Activated CD4-positive, alpha-beta T cell treated with anti-CD3 and anti-CD28 coated beads for 36 hours (primary cell): ENCODE data around the gene INSL3. TPM values are rescaled to one million over a fixed set of nuclear protein-coding genes. Genes with fewer than 3 reads are reported as not detected.

ENCODE experiments used
- ATAC-seq: fragments of 200-7000 bp; cut with Tn5 transposase; one replicate; pipeline ENCODE4 v1.10.0; 2021; ENCODE audit warnings: mild to moderate bottlenecking, moderate library complexity
- CTCF ChIA-PET: fragments of 350-600 bp; sonication (Branson Sonifier 250); formaldehyde crosslinking; loops from one replicate; lab custom pipeline; 2021; ENCODE audit warnings: antibody characterized with exemption; lab: Charles Lee
- POLR2A ChIA-PET: fragments of 350-600 bp; sonication (Branson Sonifier 250); formaldehyde crosslinking; loops from one replicate; lab custom pipeline; 2021; ENCODE audit warnings: antibody characterized with exemption, inconsistent platforms; lab: Charles Lee
- DNase-seq: peaks from one replicate; pipeline ENCODE4 v3.0.0-alpha.2; 2020
- H3K27ac Mint-ChIP-seq: one replicate; pipeline ENCODE4 v1.8.0; 2021; ENCODE audit warnings: mixed read lengths
- H3K27me3 Mint-ChIP-seq: one replicate; pipeline ENCODE4 v1.8.0; 2021; ENCODE audit warnings: mixed read lengths
- H3K36me3 Mint-ChIP-seq: one replicate; pipeline ENCODE4 v1.8.0; 2021; ENCODE audit warnings: low read depth, mixed read lengths
- H3K4me1 Mint-ChIP-seq: one replicate; pipeline ENCODE4 v1.8.0; 2021; ENCODE audit warnings: mixed read lengths
- H3K4me3 Mint-ChIP-seq: one replicate; pipeline ENCODE4 v1.8.0; 2021; ENCODE audit warnings: mild to moderate bottlenecking, moderate library complexity, mixed read lengths
- H3K9me3 Mint-ChIP-seq: one replicate; pipeline ENCODE4 v1.8.0; 2021; ENCODE audit warnings: low read depth, mixed read lengths
- intact Hi-C, 2 experiments: fragments of 100-400 bp; cut with DNase I in 1 of 2; cut with micrococcal nuclease in 1 of 2; formaldehyde crosslinking; loops; one replicate each; pipeline versions ENCODE4 v1.14.2 to v1.15.1; 2022 to 2024; cut with DNase I, micrococcal nuclease
- total RNA-seq, 2 experiments: library from RNA; stranded (reverse); gene quantifications; one replicate each; pipeline ENCODE4 v1.2.3, GENCODE V29; 2021

Gene INSL3
- 1 to 10 TPM; 6.9 to 9.7 TPM for total RNA-seq

GRCh38 chr19:17821190-17821589, at the start of gene INSL3:
Gene INSL3 (minus strand): TSS chr19:17821519. CDS start chr19:17821506, 13 bp downstream.
- intact Hi-C loops, result no loop called here
- ATAC-seq (no peak), DNase-seq (no peak)
- POLR2A ChIA-PET, result no interaction called here
- Mint-ChIP-seq H3K9me3 (no peaks in the 10 kb centered on the region), H3K36me3 (peaks cover 4% of the 10 kb centered on the region), H3K27ac (no peak within 1 kb of the TSS), H3K27me3 (no peaks in the 10 kb centered on the region), H3K4me1 (no peaks in the 10 kb centered on the region), H3K4me3 (no peak within 1 kb of the TSS)
- CTCF ChIA-PET, result interaction anchor here (0.7 kb wide), 1 partner anchor 366 kb away, joined by 3 read pairs; no protein-coding TSS in a partner anchor

GRCh38 chr19:17869114-17869608, 47.8 kb upstream of the INSL3 start:
- ATAC-seq, result no peak
- no peak for DNase-seq
- peaks cover 11% of the 10 kb centered on the region for H3K36me3 Mint-ChIP-seq
- ChIA-PET POLR2A (no interaction called here), CTCF (interaction anchor here (0.9 kb wide), 1 partner anchor 64 kb away, joined by 6 read pairs; the partner anchor contains the start of gene CCDC124)
- peaks cover 21% of the 10 kb centered on the region for H3K4me1 Mint-ChIP-seq
- H3K27me3 Mint-ChIP-seq, result no peaks in the 10 kb centered on the region
- intact Hi-C loops, result no loop called here
- no peak overlapping the region for H3K27ac Mint-ChIP-seq
- no peak overlapping the region for H3K4me3 Mint-ChIP-seq
- H3K9me3 Mint-ChIP-seq, result no peaks in the 10 kb centered on the region

DNA sequence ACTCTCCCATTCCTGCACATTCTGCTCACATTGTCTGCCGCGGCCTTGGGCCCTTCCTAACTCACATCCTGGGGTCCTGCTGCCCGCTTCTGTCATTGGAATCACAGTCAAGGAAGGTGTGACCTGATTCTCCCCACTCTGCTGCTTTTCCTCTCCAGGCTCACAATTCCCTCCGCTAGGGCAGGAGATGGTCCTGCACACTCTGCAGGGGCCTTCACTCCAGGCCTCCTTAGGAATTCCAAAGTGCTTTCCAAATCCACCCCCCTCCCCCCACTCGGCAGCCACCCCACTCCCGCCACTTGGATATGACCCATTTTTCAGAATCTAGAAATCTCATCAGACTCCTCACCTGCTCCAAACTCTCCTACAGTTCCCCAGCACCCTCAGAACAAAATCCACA, 47.4 kb upstream of the INSL3 start:
- intact Hi-C loops, result no loop called here
- ChIA-PET POLR2A (no interaction called here), CTCF (interaction anchor here (0.7 kb wide), 1 partner anchor 128 kb away, joined by 3 read pairs; no protein-coding TSS in a partner anchor)
- DNase-seq (no peak), ATAC-seq (no peak)
- Mint-ChIP-seq H3K4me3 (no peak overlapping the region), H3K9me3 (no peaks in the 10 kb centered on the region), H3K27ac (no peak overlapping the region), H3K27me3 (no peaks in the 10 kb centered on the region), H3K36me3 (peaks cover 15% of the 10 kb centered on the region), H3K4me1 (peaks cover 18% of the 10 kb centered on the region)

DNA sequence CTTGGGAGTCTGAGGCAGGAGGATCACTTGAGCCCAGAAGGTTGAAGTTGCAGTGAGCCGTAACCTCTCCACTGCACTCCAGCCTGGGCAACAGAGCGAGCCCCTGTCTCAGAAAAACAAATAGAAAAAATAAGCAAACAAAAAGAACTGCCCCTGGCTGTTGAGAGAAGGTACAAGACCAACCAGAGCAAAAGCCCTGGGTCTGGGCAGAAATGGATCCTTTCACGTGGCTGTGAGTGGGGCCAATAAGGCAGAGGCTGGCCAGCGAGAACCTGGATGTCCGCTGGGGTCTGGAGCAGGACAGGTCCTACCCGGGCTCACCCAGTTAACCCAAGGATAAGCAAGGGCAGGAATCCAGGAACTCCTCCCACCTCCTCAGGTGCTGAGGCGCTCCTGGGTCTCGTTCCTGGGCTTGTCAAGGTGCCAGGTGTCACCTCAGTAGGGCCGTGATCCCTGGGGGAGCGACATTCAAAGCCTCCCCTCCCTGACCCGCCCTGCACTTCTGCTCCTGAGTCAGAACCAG, 45.7 kb upstream of the INSL3 start:
- no peak for ATAC-seq
- Mint-ChIP-seq H3K27ac (no peak overlapping the region), H3K4me3 (no peak overlapping the region), H3K36me3 (peaks cover 31% of the 10 kb centered on the region), H3K9me3 (no peaks in the 10 kb centered on the region), H3K4me1 (peaks cover 17% of the 10 kb centered on the region), H3K27me3 (no peaks in the 10 kb centered on the region)
- intact Hi-C loops, result no loop called here
- ChIA-PET POLR2A (no interaction called here), CTCF (interaction anchor here (0.6 to 3.1 kb wide), 2 partner anchors 66 to 127 kb away, joined by 3 to 13 read pairs; partner anchors contain the start of gene CCDC124)
- DNase-seq, result no peak

DNA sequence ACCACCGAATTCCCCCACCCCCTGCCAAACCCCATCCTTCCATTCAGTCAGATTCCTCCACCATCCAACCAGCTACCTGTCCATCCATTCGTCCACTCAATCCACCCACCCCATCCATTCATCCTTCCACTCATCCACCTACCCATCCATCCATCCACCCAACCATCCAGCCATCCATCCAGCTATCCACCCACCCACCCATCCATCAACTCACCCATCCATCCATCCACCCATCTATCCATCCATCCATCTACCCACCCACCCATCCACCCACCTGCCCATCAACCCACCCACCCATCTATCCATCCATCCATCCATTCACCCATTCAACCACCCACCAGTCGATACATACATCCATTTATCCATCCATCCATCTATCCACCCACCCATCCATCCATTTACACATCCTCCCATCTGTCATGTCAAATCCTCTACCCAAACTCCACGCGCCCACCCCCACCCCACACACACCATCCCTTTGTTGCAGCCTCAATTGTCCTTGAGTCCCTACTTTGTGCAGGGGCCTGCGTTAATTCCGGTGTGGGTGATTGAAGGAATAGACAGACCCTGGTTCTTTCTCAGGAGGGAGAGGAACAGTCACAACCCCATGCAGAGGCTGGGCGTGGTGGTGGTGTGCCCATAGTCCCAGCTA, 45.1 kb upstream of the INSL3 start:
- H3K9me3 Mint-ChIP-seq, result no peaks in the 10 kb centered on the region
- ChIA-PET CTCF (interaction anchor here (1.9 to 3.1 kb wide), 2 partner anchors 66 to 131 kb away, joined by 5 to 13 read pairs; partner anchors contain the start of gene CCDC124), POLR2A (interaction anchor here (1.5 to 2.5 kb wide), 2 partner anchors 19 to 66 kb away, joined by 7 to 8 read pairs; partner anchors contain the start of genes CCDC124 and JAK3)
- intact Hi-C loops, result no loop called here
- no peak for ATAC-seq
- no peaks in the 10 kb centered on the region for H3K27me3 Mint-ChIP-seq
- no peak for DNase-seq
- H3K4me1 Mint-ChIP-seq, result peaks cover 20% of the 10 kb centered on the region
- no peak overlapping the region for H3K4me3 Mint-ChIP-seq
- no peak overlapping the region for H3K27ac Mint-ChIP-seq
- peaks cover 37% of the 10 kb centered on the region for H3K36me3 Mint-ChIP-seq

GRCh38 chr19:17865364-17866311, 44.3 kb upstream of the INSL3 start:
- H3K27ac Mint-ChIP-seq, result peak overlapping the region; percentile 76
- H3K27me3 Mint-ChIP-seq, result no peaks in the 10 kb centered on the region
- no peak for DNase-seq
- intact Hi-C loops, result no loop called here
- H3K4me1 Mint-ChIP-seq, result peaks cover 24% of the 10 kb centered on the region
- no peak overlapping the region for H3K4me3 Mint-ChIP-seq
- no peaks in the 10 kb centered on the region for H3K9me3 Mint-ChIP-seq
- ATAC-seq, result peak; percentile 39
- ChIA-PET CTCF (interaction anchor here (0.6 to 3.1 kb wide), 4 partner anchors 14 to 132 kb away, joined by 3 to 13 read pairs (median 4); partner anchors contain the start of gene CCDC124), POLR2A (interaction anchor here (0.6 to 2.5 kb wide), 4 partner anchors 18 to 644 kb away, joined by 3 to 8 read pairs (median 5); partner anchors contain the start of genes CCDC124, FCHO1 and JAK3)
- H3K36me3 Mint-ChIP-seq, result peaks cover 45% of the 10 kb centered on the region

DNA sequence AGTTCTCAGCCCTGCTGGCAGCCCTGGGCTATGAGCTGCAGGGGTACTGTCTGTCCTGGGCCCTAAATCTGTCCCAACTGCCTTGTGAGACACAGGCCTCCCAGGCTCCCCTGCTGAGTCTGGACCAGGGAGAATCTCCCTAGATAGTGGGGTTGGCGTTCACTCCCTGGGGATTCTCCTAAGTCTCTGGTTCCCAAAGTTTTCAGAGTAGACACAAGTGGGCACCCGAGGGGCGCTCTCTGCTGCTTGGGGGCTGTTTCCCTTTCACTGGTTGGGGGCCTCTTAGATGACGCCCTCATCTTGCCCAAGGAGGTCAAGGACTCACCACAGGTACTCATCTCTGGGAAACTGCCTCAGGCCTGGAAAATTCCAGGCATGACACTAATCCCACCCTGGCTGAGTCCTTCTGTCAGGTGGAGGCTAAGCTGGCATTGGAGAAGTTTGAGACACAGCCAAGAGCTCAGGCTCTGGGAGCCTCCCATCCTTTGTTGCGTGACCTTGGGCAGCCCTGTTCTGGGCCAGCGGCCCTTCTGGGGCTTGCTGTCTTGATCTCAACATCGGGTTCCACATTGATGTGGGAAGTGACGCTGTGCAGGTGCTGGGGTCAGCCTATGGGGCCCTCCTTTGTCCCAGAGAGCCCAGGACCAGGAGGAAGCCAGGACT, 42.3 kb upstream of the INSL3 start:
- intact Hi-C loops, result no loop called here
- peaks cover 56% of the 10 kb centered on the region for H3K36me3 Mint-ChIP-seq
- H3K27me3 Mint-ChIP-seq, result no peaks in the 10 kb centered on the region
- ChIA-PET CTCF (interaction anchor here (0.6 to 3.1 kb wide), 3 partner anchors 8 to 90 kb away, joined by 3 to 13 read pairs (median 4); partner anchors contain the start of genes CCDC124 and SLC5A5), POLR2A (interaction anchor here (0.5 to 2.5 kb wide), 7 partner anchors 8 to 413 kb away, joined by 4 to 8 read pairs (median 4); partner anchors contain the start of genes CCDC124, JAK3 and SLC5A5)
- no peak for ATAC-seq
- no peaks in the 10 kb centered on the region for H3K9me3 Mint-ChIP-seq
- peaks cover 31% of the 10 kb centered on the region for H3K4me1 Mint-ChIP-seq
- DNase-seq, result no peak
- H3K27ac Mint-ChIP-seq, result peak overlapping the region; percentile 55
- no peak overlapping the region for H3K4me3 Mint-ChIP-seq

DNA sequence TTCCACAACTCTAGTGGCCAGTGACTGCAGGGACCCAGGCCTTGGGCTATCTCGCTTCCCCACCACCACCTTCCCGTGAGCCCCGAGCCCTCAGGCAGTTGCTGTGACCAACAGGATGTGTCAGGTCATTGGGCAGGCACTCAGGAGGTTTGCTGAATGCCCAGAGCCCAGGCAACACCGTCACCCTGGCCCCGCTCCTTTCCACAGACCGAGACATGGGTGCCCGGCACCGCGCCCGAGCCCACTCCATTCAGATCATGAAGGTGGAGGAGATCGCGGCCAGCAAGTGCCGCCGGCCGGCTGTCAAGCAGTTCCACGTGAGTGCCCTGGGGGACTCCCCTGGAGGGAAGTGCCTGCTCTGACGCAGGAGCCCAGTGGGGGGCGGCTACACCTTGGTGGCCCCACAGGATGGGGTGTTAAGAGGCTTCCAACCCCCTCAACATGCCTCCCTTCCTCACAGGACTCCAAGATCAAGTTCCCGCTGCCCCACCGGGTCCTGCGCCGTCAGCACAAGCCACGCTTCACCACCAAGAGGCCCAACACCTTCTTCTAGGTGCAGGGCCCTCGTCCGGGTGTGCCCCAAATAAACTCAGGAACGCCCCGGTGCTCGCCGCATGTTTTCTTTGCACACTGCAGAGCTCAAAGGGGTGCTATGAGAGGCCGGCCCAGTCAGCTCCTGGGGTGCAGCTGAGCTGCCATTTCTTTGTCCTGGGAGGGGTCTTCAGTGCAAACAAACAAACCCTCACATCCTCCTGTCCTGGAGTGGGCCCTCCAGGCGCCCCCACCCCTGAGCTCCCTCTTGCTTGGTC, 41.6 kb upstream of the INSL3 start:
- ChIA-PET POLR2A (interaction anchor here (0.5 to 1.6 kb wide), 5 partner anchors 9 to 414 kb away, joined by 4 to 8 read pairs (median 4); partner anchors contain the start of genes CCDC124 and SLC5A5), CTCF (interaction anchor here (1.0 to 6.9 kb wide), 2 partner anchors 9 to 70 kb away, joined by 3 to 102 read pairs; partner anchors contain the start of genes CCDC124 and SLC5A5)
- H3K4me3 Mint-ChIP-seq, result peak overlapping the region; percentile 97
- H3K9me3 Mint-ChIP-seq, result no peaks in the 10 kb centered on the region
- ATAC-seq (no peak), DNase-seq (no peak)
- H3K27ac Mint-ChIP-seq, result peak overlapping the region; percentile 82
- intact Hi-C loops, result no loop called here
- no peaks in the 10 kb centered on the region for H3K27me3 Mint-ChIP-seq
- H3K4me1 Mint-ChIP-seq, result peaks cover 31% of the 10 kb centered on the region
- H3K36me3 Mint-ChIP-seq, result peaks cover 56% of the 10 kb centered on the region

DNA sequence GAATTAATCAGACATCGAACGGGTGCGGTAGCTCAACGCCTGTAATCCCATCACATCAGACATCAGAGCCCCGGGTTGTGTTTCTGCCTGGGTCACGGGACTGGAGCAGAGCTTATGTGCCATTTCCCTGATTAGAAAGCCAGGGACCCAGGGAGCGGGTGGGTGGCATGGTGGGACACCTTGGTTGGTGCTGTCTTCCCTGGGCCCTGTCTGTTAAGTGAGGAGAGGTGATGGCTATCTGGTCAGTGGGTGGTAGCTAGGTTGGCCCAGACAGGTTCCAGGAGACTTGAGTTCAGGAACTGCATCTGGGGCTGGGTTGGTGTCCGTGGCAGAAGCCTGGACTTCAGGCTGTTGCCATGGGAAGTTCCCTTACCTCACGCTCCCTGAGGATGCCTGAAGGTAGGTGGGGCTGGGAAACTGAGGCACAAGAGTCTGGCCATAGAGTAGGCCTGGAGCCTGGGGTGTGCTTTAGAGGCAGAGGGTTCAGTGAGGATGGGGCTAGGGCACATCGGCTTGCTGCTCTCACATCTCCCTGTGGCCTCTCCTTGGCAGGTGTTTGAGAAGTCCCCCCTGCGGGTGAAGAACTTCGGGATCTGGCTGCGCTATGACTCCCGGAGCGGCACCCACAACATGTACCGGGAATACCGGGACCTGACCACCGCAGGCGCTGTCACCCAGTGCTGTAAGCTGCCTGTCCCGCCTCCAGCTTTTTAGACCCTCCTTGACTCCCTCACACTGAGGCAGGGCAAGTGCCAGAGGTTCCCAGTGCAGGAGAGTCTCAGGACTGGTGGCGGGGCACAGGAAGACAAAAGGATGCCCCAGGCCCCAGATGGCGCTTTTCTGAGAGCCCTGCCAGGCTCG, 40.5 kb upstream of the INSL3 start:
- no peak for DNase-seq
- intact Hi-C loops, result no loop called here
- H3K4me3 Mint-ChIP-seq, result peak overlapping the region; percentile 97
- ChIA-PET CTCF (interaction anchor here (0.5 to 6.9 kb wide), 3 partner anchors 14 to 738 kb away, joined by 4 to 102 read pairs (median 4); partner anchors contain the start of genes CCDC124 and JAK3), POLR2A (interaction anchor here (1.1 to 1.2 kb wide), 2 partner anchors 10 to 14 kb away, joined by 6 to 7 read pairs; partner anchors contain the start of genes JAK3 and SLC5A5)
- H3K27ac Mint-ChIP-seq, result peak overlapping the region; percentile 98
- H3K27me3 Mint-ChIP-seq, result no peaks in the 10 kb centered on the region
- peaks cover 31% of the 10 kb centered on the region for H3K4me1 Mint-ChIP-seq
- no peaks in the 10 kb centered on the region for H3K9me3 Mint-ChIP-seq
- H3K36me3 Mint-ChIP-seq, result peaks cover 56% of the 10 kb centered on the region
- no peak for ATAC-seq
